ENCODE data around the gene KRTAP5-8.
"Not testable (repeated sequence)": the region's sequence is repeated elsewhere in the genome, so short reads cannot be mapped to it uniquely, and the experiment has no call there.

Gene KRTAP5-8

GRCh38 chr11:71566081-71566620 is 28.3 kb downstream of the KRTAP5-8 start:
- in situ Hi-C loops (cut with HindIII; ENCODE audit: low sequenced_read_pairs): no loop called here
- no peak for DNase-seq (ENCODE audit: low read depth, low spot score)
- TF ChIP-seq, protein P1, sequence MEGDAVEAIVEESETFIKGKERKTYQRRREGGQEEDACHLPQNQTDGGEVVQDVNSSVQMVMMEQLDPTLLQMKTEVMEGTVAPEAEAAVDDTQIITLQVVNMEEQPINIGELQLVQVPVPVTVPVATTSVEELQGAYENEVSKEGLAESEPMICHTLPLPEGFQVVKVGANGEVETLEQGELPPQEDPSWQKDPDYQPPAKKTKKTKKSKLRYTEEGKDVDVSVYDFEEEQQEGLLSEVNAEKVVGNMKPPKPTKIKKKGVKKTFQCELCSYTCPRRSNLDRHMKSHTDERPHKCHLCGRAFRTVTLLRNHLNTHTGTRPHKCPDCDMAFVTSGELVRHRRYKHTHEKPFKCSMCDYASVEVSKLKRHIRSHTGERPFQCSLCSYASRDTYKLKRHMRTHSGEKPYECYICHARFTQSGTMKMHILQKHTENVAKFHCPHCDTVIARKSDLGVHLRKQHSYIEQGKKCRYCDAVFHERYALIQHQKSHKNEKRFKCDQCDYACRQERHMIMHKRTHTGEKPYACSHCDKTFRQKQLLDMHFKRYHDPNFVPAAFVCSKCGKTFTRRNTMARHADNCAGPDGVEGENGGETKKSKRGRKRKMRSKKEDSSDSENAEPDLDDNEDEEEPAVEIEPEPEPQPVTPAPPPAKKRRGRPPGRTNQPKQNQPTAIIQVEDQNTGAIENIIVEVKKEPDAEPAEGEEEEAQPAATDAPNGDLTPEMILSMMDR (IDR thresholded peaks at IDR 0.05; ENCODE audit: low read depth, low read length): no peak
- no peak overlapping the region for H3K4me3 ChIP-seq (ENCODE audit: low read depth, low read length)

DNA sequence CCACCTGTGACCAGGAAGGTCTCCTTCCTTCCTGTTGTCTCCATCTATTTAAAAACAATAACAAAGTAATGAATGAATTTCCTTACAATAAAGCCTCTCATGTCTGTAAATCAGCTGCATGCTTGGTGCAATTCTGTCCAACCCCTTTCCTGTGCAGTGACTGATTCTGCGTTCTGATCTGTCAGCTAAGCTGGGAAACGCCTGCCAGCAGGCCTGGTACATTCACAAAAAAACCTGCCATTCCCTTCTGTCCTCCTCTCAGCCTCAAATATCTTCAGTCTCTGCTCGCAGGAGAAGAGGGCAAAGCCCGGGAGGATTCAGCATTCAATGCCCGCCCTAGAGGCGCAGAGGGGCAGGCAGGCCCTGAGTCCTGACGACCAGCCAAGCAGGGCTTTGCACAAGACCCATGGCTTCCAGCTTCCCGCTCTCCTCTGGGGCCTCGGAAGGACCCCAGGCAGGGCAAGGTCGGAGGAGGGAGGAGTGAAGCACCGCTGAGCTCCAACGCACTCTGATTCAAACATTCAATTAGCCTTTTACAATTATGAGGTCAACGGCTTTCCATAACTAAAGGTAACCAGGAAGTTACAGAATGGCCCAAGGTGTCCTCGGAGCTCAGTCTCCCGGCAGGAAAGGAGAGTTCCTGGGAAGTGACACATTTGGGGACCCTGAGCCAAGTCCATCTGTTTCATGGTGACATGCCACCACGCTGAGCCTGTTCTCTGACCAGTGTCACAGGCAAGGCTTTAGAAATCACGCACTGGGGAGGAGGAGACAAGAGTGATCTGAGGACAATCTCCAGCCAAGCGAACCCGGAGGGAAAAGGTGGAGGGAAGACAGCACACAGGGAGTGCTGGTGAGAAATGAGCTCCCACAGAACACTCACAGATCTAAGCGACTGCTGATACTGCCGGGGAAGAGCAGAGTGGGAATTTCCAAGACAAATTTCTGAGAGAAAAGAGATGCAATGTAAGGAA is 29.1 kb downstream of the KRTAP5-8 start:
- in situ Hi-C loops (cut with HindIII; ENCODE audit: low sequenced_read_pairs); H3K4me3 ChIP-seq (ENCODE audit: low read depth, low read length); DNase-seq (ENCODE audit: low read depth, low spot score): not testable (repeated sequence)

DNA sequence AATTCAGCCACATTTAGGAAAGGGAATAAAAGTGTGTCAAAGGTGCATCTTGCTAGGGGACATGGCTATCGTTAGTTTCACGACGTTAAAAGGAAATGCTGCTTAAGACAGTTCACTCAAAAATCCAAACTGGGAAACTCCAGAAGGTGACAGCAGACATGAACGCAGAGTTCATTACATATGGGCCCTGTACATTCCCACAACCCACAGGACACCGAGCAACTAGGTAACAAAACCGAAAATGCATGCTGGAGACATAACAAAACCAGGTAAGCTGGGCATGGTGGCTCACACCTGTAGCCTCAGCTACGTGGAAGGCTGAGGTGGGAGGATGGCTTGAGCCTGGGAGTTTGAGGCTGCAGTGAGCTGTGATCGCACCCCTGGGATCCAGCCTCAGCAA is 29.8 kb downstream of the KRTAP5-8 start:
- DNase-seq (ENCODE audit: low read depth, low spot score); in situ Hi-C loops (cut with HindIII; ENCODE audit: low sequenced_read_pairs); H3K4me3 ChIP-seq (ENCODE audit: low read depth, low read length): not testable (repeated sequence)

GRCh38 chr11:71568704-71569349 is 31.0 kb downstream of the KRTAP5-8 start:
- DNase-seq (ENCODE audit: low read depth, low spot score): no peak
- no peak overlapping the region for H3K4me3 ChIP-seq (ENCODE audit: low read depth, low read length)
- in situ Hi-C loops (cut with HindIII; ENCODE audit: low sequenced_read_pairs): no loop called here
- TF ChIP-seq, protein P1 (IDR thresholded peaks at IDR 0.05; ENCODE audit: low read depth, low read length): no peak

- H3K4me3 ChIP-seq (ENCODE audit: low read depth, low read length); DNase-seq (ENCODE audit: low read depth, low spot score); in situ Hi-C loops (cut with HindIII; ENCODE audit: low sequenced_read_pairs): not testable (repeated sequence)
Measured at GRCh38 chr11:71571101-71571850, 33.5 kb downstream of the KRTAP5-8 start.

DNA sequence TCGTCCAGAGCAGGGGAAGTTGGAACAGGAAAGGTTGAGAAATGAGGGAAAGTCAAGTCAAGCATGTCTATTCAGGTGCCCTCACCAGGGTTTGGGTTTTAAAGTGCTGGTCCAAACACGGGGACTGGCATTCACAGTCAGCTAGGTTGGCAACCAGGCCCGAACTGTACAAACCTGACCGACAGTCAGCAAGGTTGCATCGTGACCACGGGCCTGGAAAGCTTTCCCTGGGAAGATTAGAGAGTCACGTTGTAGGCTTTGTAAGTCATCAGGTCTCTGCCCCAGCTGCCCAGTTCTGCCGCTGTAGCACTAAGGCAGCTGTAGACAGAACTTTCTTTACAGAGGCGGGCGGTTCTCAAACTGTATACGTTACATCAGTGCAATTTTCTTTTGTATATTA is 35.0 kb downstream of the KRTAP5-8 start:
- DNase-seq (ENCODE audit: low read depth, low spot score): no peak
- in situ Hi-C loops (cut with HindIII; ENCODE audit: low sequenced_read_pairs): no loop called here

DNA sequence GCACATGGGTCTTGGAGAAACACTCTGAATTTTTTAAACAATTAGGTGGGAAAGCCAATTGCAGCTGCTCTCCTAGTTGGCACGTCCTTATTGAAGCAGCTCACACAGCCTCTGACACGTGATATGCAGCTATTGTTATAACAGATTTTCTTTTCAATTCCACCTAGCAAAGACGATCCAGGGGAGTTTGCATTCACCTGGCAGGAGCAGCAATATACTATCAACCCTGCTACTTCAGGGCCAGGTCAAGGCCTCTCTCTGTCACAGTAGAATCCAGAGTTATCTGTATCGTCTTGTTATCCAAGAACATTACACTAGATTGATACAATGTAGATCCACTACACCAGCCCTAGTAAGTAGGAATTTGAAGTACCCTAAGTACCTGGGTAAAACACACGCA is 36.6 kb downstream of the KRTAP5-8 start:
- no peak overlapping the region for H3K4me3 ChIP-seq (ENCODE audit: low read depth, low read length)
- in situ Hi-C loops (cut with HindIII; ENCODE audit: low sequenced_read_pairs): no loop called here
- DNase-seq (ENCODE audit: low read depth, low spot score): no peak
- TF ChIP-seq, protein P1 (IDR thresholded peaks at IDR 0.05; ENCODE audit: low read depth, low read length): no peak

More for the DNA sequence above, 35.0 kb downstream of the KRTAP5-8 start:
- H3K4me3 ChIP-seq (ENCODE audit: low read depth, low read length): no peak overlapping the region
- TF ChIP-seq, protein P1 (IDR thresholded peaks at IDR 0.05; ENCODE audit: low read depth, low read length): no peak
